Measurements from ENCODE around the gene TMEM62. TPM values are rescaled to one million over a fixed set of nuclear protein-coding genes. Genes with fewer than 3 reads are reported as not detected.

The TMEM62 gene
- polyA plus RNA-seq (2013, experiment 1 of 2), result 1.4 TPM
- polyA plus RNA-seq (2013, experiment 2 of 2), result 3.3 TPM

DNA sequence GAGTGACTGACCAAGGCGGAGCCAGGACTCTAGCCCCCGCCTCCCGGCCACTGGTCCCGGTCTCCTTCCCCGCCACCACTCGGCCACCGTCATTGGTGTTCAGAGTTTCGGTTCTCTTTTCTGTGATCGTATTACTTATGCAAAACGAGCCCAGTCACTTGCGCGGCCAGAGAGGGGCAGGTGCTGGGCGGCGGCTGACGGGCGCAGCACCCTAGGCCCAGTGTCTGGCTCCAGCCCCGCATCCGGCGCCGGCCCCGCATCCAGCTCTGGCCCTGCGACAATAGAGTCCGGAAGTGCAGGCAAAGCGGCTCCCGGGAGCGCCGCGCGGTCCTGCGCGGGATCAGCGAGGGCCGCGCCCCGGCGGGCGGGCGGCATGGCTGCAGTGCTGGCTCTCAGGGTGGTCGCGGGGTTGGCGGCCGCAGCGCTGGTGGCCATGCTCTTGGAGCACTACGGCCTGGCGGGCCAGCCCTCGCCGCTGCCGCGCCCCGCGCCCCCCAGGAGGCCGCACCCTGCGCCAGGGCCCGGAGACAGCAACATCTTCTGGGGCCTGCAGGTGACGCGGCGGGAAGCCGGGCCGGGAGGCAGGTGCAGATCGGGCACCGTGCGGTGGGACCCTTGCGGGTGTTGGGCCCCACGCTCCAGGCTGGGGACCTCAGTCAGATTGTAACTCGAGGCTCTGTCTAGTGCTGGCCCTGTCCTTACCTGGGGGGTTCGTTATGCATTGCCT lies at the start of gene TMEM62:
TSS of gene TMEM62 (plus strand) at position 157 of the 727 bp plus-strand sequence. CDS start at position 374, 217 bp downstream.
- H3K27ac ChIP-seq (ENCODE audit: low read depth, low read length, severe bottlenecking), result no peak within 1 kb of the TSS
- 1% methylated on average over 44 to 53 of the region's 66 CpGs for WGBS, 2 experiments (ENCODE audit: insufficient coverage in 2 of 2)
- peak within 1 kb of the TSS; percentile 55 for H3K4me3 ChIP-seq (ENCODE audit: extremely low read depth, insufficient read depth, low read length, poor library complexity, severe bottlenecking)
- H3K36me3 ChIP-seq (ENCODE audit: control insufficient read depth, insufficient read depth, low read length), result no peaks in the 10 kb centered on the region
- H3K9me3 ChIP-seq (ENCODE audit: control insufficient read depth, low read length), result peaks cover 4% of the 10 kb centered on the region
- no peaks in the 10 kb centered on the region for H3K4me1 ChIP-seq (ENCODE audit: control insufficient read depth, insufficient read depth, low read length, poor library complexity, severe bottlenecking)

DNA sequence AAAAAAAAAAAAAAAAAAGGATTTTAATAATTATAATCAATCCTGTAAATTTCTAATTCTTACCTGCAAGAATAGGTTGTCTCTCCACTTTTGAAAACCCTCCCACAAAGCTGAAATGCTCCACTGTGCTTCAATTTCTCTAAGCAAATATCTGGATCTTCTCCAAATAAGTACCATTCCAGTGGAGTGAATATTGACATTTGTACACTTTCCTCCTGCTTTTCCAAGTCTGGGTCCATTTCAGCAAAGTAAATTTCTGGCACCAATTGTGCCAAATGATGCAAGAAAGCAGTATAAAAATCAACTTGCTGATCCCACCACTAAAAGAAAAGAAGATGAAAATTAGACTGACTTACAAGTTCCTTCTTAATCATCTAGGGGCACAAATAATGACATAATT lies 47.5 kb upstream of the TMEM62 start:
- Histone ChIP-seq H3K4me3 (ENCODE audit: extremely low read depth, insufficient read depth, low read length, poor library complexity, severe bottlenecking) (no peak overlapping the region), H3K36me3 (ENCODE audit: control insufficient read depth, insufficient read depth, low read length) (peaks cover 68% of the 10 kb centered on the region), H3K4me1 (ENCODE audit: control insufficient read depth, insufficient read depth, low read length, poor library complexity, severe bottlenecking) (no peaks in the 10 kb centered on the region), H3K9me3 (ENCODE audit: control insufficient read depth, low read length) (no peaks in the 10 kb centered on the region), H3K27ac (ENCODE audit: low read depth, low read length, severe bottlenecking) (no peak overlapping the region)

DNA sequence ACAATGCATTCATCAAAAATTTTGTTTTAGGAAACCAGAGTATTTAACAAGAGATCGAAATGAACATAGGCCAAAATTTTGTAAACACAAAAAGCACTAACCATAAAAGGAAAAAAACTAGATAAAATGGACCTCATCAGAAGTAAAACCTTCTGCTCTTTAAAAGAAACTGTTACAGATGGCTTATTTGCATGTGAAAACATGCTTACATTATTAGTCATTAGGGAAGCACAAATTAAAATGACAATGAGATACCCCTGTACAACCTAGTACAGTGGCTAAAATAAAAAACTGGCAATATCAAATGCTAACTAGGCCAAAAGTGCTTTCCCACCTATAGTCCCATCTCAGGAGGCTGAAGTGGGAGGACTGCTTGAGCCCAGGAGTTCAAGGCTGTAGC lies 46.8 kb upstream of the TMEM62 start:
- WGBS, 2 experiments (ENCODE audit: insufficient coverage in 2 of 2), result no CpG with 5 or more reads among the region's 1 CpG
- H3K36me3 ChIP-seq (ENCODE audit: control insufficient read depth, insufficient read depth, low read length), result peaks cover 63% of the 10 kb centered on the region
- H3K4me3 ChIP-seq (ENCODE audit: extremely low read depth, insufficient read depth, low read length, poor library complexity, severe bottlenecking), result no peak overlapping the region
- no peak overlapping the region for H3K27ac ChIP-seq (ENCODE audit: low read depth, low read length, severe bottlenecking)
- no peaks in the 10 kb centered on the region for H3K4me1 ChIP-seq (ENCODE audit: control insufficient read depth, insufficient read depth, low read length, poor library complexity, severe bottlenecking)
- H3K9me3 ChIP-seq (ENCODE audit: control insufficient read depth, low read length), result no peaks in the 10 kb centered on the region

DNA sequence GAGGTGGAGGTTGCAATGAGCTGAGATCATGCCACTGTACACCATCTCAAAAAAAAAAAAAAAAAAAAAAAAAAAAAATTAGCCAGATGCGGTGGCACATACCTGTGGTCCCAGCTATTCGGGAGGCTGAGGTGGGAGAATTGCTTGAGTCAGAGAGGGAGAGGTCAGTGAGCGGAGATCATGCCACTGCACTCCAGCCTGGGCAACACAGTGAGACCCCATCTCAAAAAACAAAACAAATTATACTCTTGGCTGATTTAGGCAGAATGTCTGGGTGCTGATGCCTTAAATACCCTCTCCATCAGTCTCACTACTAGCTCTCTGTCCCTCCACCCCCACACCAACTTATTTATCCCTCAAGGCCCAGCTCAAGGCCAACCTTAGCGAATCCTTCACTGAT lies 41.5 kb upstream of the TMEM62 start:
- Histone ChIP-seq H3K4me1 (ENCODE audit: control insufficient read depth, insufficient read depth, low read length, poor library complexity, severe bottlenecking) (peaks cover 5% of the 10 kb centered on the region), H3K9me3 (ENCODE audit: control insufficient read depth, low read length) (no peaks in the 10 kb centered on the region), H3K4me3 (ENCODE audit: extremely low read depth, insufficient read depth, low read length, poor library complexity, severe bottlenecking) (no peak overlapping the region), H3K27ac (ENCODE audit: low read depth, low read length, severe bottlenecking) (no peak overlapping the region), H3K36me3 (ENCODE audit: control insufficient read depth, insufficient read depth, low read length) (peaks cover 34% of the 10 kb centered on the region)
- WGBS, 2 experiments (ENCODE audit: insufficient coverage in 2 of 2), result 100% methylated on average over 1 of the region's 4 CpGs; no CpG with 5 or more reads in 1 of the 2 experiments

DNA sequence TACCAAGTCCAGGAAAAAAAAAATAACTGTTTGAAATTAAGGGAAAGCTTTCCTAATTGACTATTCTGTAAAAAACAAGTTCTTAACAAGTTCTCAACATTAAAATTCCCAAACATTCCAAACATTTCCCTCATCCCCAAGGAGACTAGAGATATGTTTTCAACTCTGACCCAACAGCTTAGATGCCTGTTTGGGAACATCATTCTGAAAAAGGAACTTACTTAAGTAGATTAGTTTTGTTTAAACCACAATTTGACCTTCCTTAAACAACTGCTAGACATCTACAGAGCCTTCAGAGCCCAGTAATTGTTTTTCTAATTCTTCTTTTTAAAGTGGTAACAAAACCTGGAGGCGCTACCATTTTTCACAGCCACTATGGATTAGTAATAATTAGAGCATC lies 40.4 kb upstream of the TMEM62 start:
- peaks cover 40% of the 10 kb centered on the region for H3K36me3 ChIP-seq (ENCODE audit: control insufficient read depth, insufficient read depth, low read length)
- no peak overlapping the region for H3K27ac ChIP-seq (ENCODE audit: low read depth, low read length, severe bottlenecking)
- WGBS, 2 experiments (ENCODE audit: insufficient coverage in 2 of 2), result no CpG with 5 or more reads among the region's 1 CpG

DNA sequence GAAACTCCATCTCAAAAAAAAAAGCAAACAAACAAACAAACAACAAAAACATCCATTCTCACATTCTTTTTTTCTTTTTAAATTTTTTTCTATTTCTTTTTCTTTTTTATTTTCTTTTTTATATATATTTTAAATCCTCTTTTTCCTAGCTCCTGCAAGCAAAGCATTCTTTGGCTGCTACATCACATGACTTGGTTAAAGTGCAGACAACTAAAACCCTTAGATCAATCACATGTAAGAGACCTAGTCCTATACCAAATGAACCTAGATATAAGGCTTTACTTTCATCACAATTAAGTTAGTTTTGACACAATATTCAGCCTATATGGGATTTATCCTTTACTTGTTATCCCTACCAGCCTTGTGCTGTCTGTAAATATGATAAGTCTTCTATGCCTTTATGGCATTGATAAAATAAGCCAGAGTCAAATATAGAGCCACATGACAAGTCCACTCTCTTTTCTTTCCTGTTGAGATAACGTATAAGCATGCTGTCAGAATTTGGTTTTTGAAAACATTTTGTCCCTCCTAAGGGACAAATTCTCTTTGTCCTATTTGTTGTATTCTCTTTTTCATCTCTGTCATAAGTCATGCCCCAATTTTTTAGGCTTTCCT lies 38.9 kb upstream of the TMEM62 start:
- H3K4me1 ChIP-seq (ENCODE audit: control insufficient read depth, insufficient read depth, low read length, poor library complexity, severe bottlenecking), result peaks cover 5% of the 10 kb centered on the region
- H3K4me3 ChIP-seq (ENCODE audit: extremely low read depth, insufficient read depth, low read length, poor library complexity, severe bottlenecking), result no peak overlapping the region
- H3K9me3 ChIP-seq (ENCODE audit: control insufficient read depth, low read length), result no peaks in the 10 kb centered on the region
- 80% methylated on average over 1 of the region's 1 CpG; no CpG with 5 or more reads in 1 of the 2 experiments for WGBS, 2 experiments (ENCODE audit: insufficient coverage in 2 of 2)
- no peak overlapping the region for H3K27ac ChIP-seq (ENCODE audit: low read depth, low read length, severe bottlenecking)
- peaks cover 45% of the 10 kb centered on the region for H3K36me3 ChIP-seq (ENCODE audit: control insufficient read depth, insufficient read depth, low read length)

More for the DNA sequence above, 40.4 kb upstream of the TMEM62 start:
- Histone ChIP-seq H3K4me3 (ENCODE audit: extremely low read depth, insufficient read depth, low read length, poor library complexity, severe bottlenecking) (no peak overlapping the region), H3K9me3 (ENCODE audit: control insufficient read depth, low read length) (no peaks in the 10 kb centered on the region), H3K4me1 (ENCODE audit: control insufficient read depth, insufficient read depth, low read length, poor library complexity, severe bottlenecking) (peaks cover 5% of the 10 kb centered on the region)

DNA sequence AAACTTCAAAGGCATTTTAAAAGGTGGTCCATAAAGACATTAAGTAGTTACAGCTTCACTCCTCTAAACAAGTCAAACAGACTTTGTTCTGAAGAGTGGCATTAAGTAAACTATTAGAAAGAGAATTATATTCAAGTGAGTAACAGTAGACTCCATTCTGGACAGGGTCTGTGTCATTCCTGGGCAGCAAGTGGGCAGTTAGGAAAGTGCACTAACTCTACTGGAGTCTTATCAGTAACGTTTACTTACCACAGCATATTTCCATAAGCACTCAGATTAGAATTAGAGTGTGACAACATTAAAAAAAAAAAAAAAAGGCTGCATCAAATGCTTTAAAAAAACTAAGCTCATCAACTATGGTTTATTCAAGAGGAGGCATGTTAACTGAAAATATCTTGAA lies 38.1 kb upstream of the TMEM62 start:
- no peak overlapping the region for H3K4me3 ChIP-seq (ENCODE audit: extremely low read depth, insufficient read depth, low read length, poor library complexity, severe bottlenecking)
- peaks cover 50% of the 10 kb centered on the region for H3K36me3 ChIP-seq (ENCODE audit: control insufficient read depth, insufficient read depth, low read length)
- peaks cover 5% of the 10 kb centered on the region for H3K4me1 ChIP-seq (ENCODE audit: control insufficient read depth, insufficient read depth, low read length, poor library complexity, severe bottlenecking)
- H3K27ac ChIP-seq (ENCODE audit: low read depth, low read length, severe bottlenecking), result no peak overlapping the region
- H3K9me3 ChIP-seq (ENCODE audit: control insufficient read depth, low read length), result no peaks in the 10 kb centered on the region
- WGBS, 2 experiments (ENCODE audit: insufficient coverage in 2 of 2), result no CpG with 5 or more reads among the region's 1 CpG

DNA sequence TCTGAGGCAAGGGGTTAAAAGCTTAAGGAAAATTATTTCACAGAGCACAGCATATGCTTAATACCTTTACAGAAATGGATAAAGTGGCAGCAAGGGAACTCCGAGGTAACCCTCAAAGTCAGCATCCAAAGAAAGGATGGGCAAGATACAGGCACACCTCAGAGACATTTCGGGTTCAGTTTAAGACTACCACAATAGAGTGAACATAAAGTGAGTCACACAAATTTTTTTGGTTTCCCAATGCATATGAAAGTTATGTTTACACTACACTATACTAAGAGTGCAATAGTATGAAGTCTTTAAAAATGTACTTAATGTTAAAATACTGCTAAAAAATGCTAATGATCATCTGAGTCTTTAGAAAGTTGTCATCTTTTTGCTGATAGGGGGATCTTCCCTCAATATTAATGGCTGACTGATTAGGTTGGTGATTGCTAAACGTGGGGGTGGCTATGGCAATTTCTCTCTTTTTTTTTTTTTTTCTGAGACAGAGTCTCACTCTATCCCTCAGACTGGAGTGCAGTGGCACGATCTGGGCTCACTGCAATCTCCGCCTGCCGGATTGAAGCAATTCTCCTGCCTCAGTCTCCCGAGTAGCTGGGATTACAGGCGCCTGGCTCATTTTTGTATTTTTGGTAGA lies 37.6 kb upstream of the TMEM62 start:
- 96 to 97% methylated on average over 6 of the region's 8 CpGs for WGBS, 2 experiments (ENCODE audit: insufficient coverage in 2 of 2)
- H3K36me3 ChIP-seq (ENCODE audit: control insufficient read depth, insufficient read depth, low read length), result peaks cover 55% of the 10 kb centered on the region
- H3K4me1 ChIP-seq (ENCODE audit: control insufficient read depth, insufficient read depth, low read length, poor library complexity, severe bottlenecking), result peaks cover 5% of the 10 kb centered on the region
- no peak overlapping the region for H3K4me3 ChIP-seq (ENCODE audit: extremely low read depth, insufficient read depth, low read length, poor library complexity, severe bottlenecking)
- no peaks in the 10 kb centered on the region for H3K9me3 ChIP-seq (ENCODE audit: control insufficient read depth, low read length)
- H3K27ac ChIP-seq (ENCODE audit: low read depth, low read length, severe bottlenecking), result no peak overlapping the region

DNA sequence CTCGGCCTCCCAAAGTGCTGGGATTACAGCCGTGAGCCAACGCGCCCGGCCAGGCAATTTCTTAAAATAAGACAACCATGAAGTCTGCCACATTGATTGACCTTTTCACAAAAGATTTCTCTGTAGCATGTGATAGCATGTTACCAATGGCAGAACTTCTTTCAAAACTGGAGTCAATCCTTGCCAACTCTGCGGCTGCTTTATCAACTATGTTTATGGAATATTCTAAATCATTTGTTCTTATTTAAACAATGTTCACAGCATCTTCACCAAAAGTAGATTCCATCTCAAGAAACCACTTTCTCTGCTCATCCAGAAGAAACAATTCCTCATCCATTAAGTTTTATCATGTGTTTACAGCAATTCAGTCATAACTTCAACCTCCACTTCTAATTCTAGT lies 37.0 kb upstream of the TMEM62 start:
- peaks cover 61% of the 10 kb centered on the region for H3K36me3 ChIP-seq (ENCODE audit: control insufficient read depth, insufficient read depth, low read length)
- H3K9me3 ChIP-seq (ENCODE audit: control insufficient read depth, low read length), result no peaks in the 10 kb centered on the region
- H3K4me3 ChIP-seq (ENCODE audit: extremely low read depth, insufficient read depth, low read length, poor library complexity, severe bottlenecking), result no peak overlapping the region
- WGBS, 2 experiments (ENCODE audit: insufficient coverage in 2 of 2), result 96 to 100% methylated on average over 5 of the region's 6 CpGs
- H3K27ac ChIP-seq (ENCODE audit: low read depth, low read length, severe bottlenecking), result no peak overlapping the region
- peaks cover 5% of the 10 kb centered on the region for H3K4me1 ChIP-seq (ENCODE audit: control insufficient read depth, insufficient read depth, low read length, poor library complexity, severe bottlenecking)

DNA sequence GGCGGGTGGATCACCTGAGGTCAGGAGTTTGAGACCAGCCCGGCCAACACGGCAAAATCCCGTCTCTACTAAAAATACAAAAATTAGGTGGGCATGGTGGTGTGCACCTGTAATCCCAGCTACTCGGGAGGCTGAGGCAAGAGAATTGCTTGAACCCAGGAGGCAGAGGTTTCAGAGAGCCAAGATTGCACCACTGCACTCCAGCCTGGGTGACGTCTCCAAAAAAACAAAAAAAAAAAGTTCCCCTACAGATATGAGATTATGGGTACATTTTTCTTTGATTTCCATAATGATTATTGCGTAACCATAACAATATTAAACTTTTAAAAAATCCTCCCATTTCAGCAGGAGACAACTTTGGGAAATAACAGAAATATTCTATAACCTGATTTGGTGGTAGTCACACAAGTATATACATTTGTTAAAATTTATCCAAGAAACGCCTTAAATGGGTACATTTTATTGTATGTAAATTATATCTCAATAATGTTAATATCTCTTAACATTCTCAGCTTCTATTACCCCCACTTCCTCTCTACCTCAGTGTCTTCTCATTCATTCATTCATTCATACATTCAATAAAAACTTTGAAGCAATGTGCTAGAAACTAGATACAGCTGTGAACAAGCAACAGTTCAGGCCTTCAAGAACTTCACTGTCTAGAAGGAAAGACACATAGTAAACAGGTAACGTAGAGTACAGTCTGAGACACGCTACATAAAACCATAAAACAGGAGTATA lies 34.1 kb upstream of the TMEM62 start:
- peaks cover 72% of the 10 kb centered on the region for H3K36me3 ChIP-seq (ENCODE audit: control insufficient read depth, insufficient read depth, low read length)
- peaks cover 4% of the 10 kb centered on the region for H3K4me1 ChIP-seq (ENCODE audit: control insufficient read depth, insufficient read depth, low read length, poor library complexity, severe bottlenecking)
- WGBS, 2 experiments (ENCODE audit: insufficient coverage in 2 of 2), result 100% methylated on average over 2 of the region's 10 CpGs
- no peak overlapping the region for H3K27ac ChIP-seq (ENCODE audit: low read depth, low read length, severe bottlenecking)
- H3K9me3 ChIP-seq (ENCODE audit: control insufficient read depth, low read length), result no peaks in the 10 kb centered on the region
- H3K4me3 ChIP-seq (ENCODE audit: extremely low read depth, insufficient read depth, low read length, poor library complexity, severe bottlenecking), result no peak overlapping the region
